Mesothelial cell of epicardium (in vitro differentiated cells): ENCODE measurements around the gene TMEM108. TPM values are rescaled to one million over a fixed set of nuclear protein-coding genes. Genes with fewer than 3 reads are reported as not detected.

Experiments used
- DNase-seq, 2 experiments: peaks; one replicate each; pipeline ENCODE4 v3.0.0; 2021; ENCODE audit warnings: low spot score in 2 of 2; ENCODE audit not compliant: unreplicated experiment in 2 of 2
- H3K27ac Mint-ChIP-seq: 2 replicates; pipeline ENCODE4 v1.8.0; 2021; ENCODE audit warnings: mixed read lengths
- H3K27me3 Mint-ChIP-seq: 2 replicates; pipeline ENCODE4 v1.8.0; 2021; ENCODE audit warnings: low read depth, mixed read lengths
- H3K36me3 Mint-ChIP-seq: 2 replicates; pipeline ENCODE4 v1.8.0; 2021; ENCODE audit warnings: mixed read lengths
- H3K4me1 Mint-ChIP-seq: 2 replicates; pipeline ENCODE4 v1.8.0; 2021; ENCODE audit warnings: mixed read lengths
- H3K4me3 Mint-ChIP-seq: 2 replicates; pipeline ENCODE4 v1.8.0; 2021; ENCODE audit warnings: mild to moderate bottlenecking, moderate library complexity, mixed read lengths
- H3K9me3 Mint-ChIP-seq: 2 replicates; pipeline ENCODE4 v1.8.0; 2021; ENCODE audit warnings: mixed read lengths
- total RNA-seq: library from RNA; stranded (reverse); gene quantifications from 3 replicates; pipeline ENCODE4 v1.2.1, GENCODE V29; 2021
- TF ChIP-seq, protein P1 (sequence below): fragments of 200-600 bp; sonication (generic); IDR thresholded peaks from one replicate; pipeline ENCODE4 v1.5.0; 2021; ENCODE audit warnings: antibody characterized with exemption; ENCODE audit not compliant: unreplicated experiment

Gene TMEM108
- total RNA-seq, 1 donor from 2014 or later, result 17.3 TPM

GRCh38 chr3:133121450-133121849, 83.3 kb downstream of the TMEM108 start:
- H3K27ac Mint-ChIP-seq, result no peak overlapping the region
- no peaks in the 10 kb centered on the region for H3K36me3 Mint-ChIP-seq
- H3K9me3 Mint-ChIP-seq, result peaks cover 3% of the 10 kb centered on the region
- no peaks in the 10 kb centered on the region for H3K27me3 Mint-ChIP-seq
- H3K4me1 Mint-ChIP-seq, result peaks cover 8% of the 10 kb centered on the region
- TF ChIP-seq, protein P1, sequence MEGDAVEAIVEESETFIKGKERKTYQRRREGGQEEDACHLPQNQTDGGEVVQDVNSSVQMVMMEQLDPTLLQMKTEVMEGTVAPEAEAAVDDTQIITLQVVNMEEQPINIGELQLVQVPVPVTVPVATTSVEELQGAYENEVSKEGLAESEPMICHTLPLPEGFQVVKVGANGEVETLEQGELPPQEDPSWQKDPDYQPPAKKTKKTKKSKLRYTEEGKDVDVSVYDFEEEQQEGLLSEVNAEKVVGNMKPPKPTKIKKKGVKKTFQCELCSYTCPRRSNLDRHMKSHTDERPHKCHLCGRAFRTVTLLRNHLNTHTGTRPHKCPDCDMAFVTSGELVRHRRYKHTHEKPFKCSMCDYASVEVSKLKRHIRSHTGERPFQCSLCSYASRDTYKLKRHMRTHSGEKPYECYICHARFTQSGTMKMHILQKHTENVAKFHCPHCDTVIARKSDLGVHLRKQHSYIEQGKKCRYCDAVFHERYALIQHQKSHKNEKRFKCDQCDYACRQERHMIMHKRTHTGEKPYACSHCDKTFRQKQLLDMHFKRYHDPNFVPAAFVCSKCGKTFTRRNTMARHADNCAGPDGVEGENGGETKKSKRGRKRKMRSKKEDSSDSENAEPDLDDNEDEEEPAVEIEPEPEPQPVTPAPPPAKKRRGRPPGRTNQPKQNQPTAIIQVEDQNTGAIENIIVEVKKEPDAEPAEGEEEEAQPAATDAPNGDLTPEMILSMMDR, result no peak
- H3K4me3 Mint-ChIP-seq, result no peak overlapping the region
- no peak for DNase-seq

DNA sequence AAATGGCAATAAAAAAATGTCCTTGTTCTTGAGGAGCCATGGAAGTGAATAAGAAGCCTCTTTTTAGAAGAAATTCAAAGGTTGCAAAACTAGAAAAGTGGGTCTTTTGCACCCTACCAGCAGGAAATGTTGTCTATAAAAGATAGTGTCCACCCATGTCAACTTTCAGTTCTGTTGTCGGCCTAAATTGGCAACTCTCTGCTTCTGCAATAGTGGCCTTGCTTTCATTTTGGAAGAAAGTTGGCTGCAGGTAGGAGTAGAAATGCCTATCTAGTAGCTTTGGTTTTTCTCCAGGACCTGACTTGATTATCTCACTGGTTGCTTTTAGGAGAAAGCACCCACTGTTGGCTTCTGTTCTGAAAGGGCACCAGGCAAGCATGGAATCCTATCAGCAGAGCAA, 85.4 kb downstream of the TMEM108 start:
- Mint-ChIP-seq H3K27ac (no peak overlapping the region), H3K36me3 (no peaks in the 10 kb centered on the region), H3K4me1 (peaks cover 8% of the 10 kb centered on the region), H3K4me3 (no peak overlapping the region), H3K9me3 (peaks cover 3% of the 10 kb centered on the region), H3K27me3 (no peaks in the 10 kb centered on the region)
- no peak for DNase-seq
- TF ChIP-seq, protein P1, result no peak

GRCh38 chr3:133124511-133124910, 86.3 kb downstream of the TMEM108 start:
- TF ChIP-seq, protein P1, result no peak
- Mint-ChIP-seq H3K36me3 (no peaks in the 10 kb centered on the region), H3K27me3 (no peaks in the 10 kb centered on the region), H3K4me3 (no peak overlapping the region), H3K9me3 (peaks cover 3% of the 10 kb centered on the region), H3K27ac (no peak overlapping the region), H3K4me1 (peaks cover 8% of the 10 kb centered on the region)
- no peak for DNase-seq

DNA sequence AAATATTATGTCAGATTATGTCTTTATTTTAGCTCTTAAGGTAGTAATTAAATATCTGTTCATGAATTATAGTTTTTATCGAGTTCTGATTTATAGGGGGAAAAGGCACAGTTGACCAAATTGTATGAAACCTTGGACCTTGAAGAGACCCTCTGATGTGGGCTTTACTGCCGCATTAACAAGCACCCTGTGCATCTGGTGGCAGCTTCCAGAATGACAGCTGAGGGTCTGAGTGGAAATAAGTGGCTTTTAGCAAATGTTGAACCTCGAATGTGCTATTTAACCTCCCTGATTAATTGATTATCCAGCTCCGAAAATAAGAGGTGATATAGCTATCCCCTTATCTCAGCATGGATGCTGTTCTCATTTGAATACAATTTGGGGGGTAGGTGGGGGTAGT, 87.0 kb downstream of the TMEM108 start:
- Mint-ChIP-seq H3K4me3 (no peak overlapping the region), H3K9me3 (peaks cover 3% of the 10 kb centered on the region), H3K27ac (no peak overlapping the region), H3K36me3 (no peaks in the 10 kb centered on the region), H3K4me1 (peaks cover 8% of the 10 kb centered on the region), H3K27me3 (no peaks in the 10 kb centered on the region)
- TF ChIP-seq, protein P1, result no peak
- no peak for DNase-seq

DNA sequence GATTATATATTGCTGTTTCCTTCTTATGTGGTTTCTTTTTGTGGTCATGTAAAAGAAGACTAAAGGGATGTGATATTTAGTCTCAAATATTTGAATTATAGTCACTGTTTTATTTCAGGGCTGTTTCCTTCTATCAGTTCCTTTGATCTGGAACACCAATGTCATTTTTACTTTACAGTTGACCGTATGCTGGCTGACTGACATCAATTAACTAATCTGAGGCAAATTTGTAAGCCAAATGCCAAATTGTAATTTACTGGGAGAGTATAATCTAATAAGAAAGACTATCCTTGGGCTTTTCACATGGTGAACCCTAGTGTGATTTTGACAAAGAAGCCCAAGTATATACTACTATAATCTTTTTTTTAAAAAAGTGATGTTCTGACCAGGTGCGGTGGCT, 87.6 kb downstream of the TMEM108 start:
- Mint-ChIP-seq H3K27me3 (no peaks in the 10 kb centered on the region), H3K4me1 (peaks cover 8% of the 10 kb centered on the region), H3K36me3 (no peaks in the 10 kb centered on the region), H3K9me3 (peaks cover 3% of the 10 kb centered on the region), H3K4me3 (no peak overlapping the region), H3K27ac (no peak overlapping the region)
- DNase-seq, result no peak
- TF ChIP-seq, protein P1, result no peak

DNA sequence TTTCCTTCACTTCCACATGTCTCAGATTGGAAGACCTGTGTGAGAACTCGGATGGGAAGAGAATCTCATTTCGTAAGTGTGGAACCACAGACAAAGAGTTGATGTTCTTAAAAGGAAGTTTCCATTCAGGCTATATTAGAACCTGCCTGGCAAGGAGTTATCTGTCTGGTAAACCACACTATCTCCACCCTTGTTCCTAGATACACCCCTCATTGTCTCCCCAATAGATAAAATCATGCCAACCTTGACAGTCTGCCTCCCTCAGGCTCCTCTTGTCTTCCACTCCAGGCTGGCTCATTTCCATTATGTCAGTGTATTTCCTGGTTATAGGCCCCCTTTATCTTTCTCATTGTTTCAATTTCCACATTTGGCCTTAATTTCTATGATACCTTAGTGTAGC, 89.2 kb downstream of the TMEM108 start:
- Mint-ChIP-seq H3K27me3 (no peaks in the 10 kb centered on the region), H3K4me3 (no peak overlapping the region), H3K4me1 (peaks cover 2% of the 10 kb centered on the region), H3K36me3 (no peaks in the 10 kb centered on the region), H3K27ac (no peak overlapping the region), H3K9me3 (peaks cover 3% of the 10 kb centered on the region)
- no peak for DNase-seq
- TF ChIP-seq, protein P1, result no peak
